ENCODE measurements around the gene DENND4C. TPM values are rescaled to one million over a fixed set of nuclear protein-coding genes. Genes with fewer than 3 reads are reported as not detected.

The DENND4C gene
- polyA plus RNA-seq, 1 of the 3 experiments (the other 2 are of a cell fraction): 7.5 TPM

GRCh38 chr9:19281801-19282200, 51.3 kb downstream of the DENND4C start:
- peaks cover 0 to under 1% of the 10 kb centered on the region in 2 experiments for H3K36me3 ChIP-seq (replicated peaks in 1 of 2; ENCODE audit: control insufficient read depth in 1 of 2, insufficient read depth in 2 of 2, low read length in 1 of 2)
- H3K9me2 ChIP-seq: no peaks in the 10 kb centered on the region
- no peak overlapping the region for H3K4me2 ChIP-seq
- ChIA-PET POLR2A (no interaction called here), CTCF (no interaction called here)
- H3K9me3 ChIP-seq: no peaks in the 10 kb centered on the region
- H3K27me3 ChIP-seq (ENCODE audit: insufficient read depth): no peaks in the 10 kb centered on the region
- H3K4me3 ChIP-seq (ENCODE audit: low read depth in 2 of 2, low read length in 1 of 2): no peak overlapping the region
- H4K20me1 ChIP-seq (ENCODE audit: insufficient read depth): peaks cover 13% of the 10 kb centered on the region; the same call in 1 of the 2 replicates
- H3K9ac ChIP-seq: no peak overlapping the region
- H3F3A ChIP-seq (replicated peaks; ENCODE audit: insufficient read depth): peaks cover 3% of the 10 kb centered on the region
- H2AFZ ChIP-seq (ENCODE audit: low read depth): no peak overlapping the region
- no peaks in the 10 kb centered on the region for H3K4me1 ChIP-seq (ENCODE audit: control insufficient read depth in 1 of 2, insufficient read depth in 2 of 2, low read depth in 1 of 2, low read length in 1 of 2)
- DNase-seq: no peak
- H3K79me2 ChIP-seq (ENCODE audit: insufficient read depth): peaks cover 52% of the 10 kb centered on the region
- no peak overlapping the region for H3K27ac ChIP-seq (ENCODE audit: low read depth in 2 of 2, low read length in 1 of 2)
- TF ChIP-seq RFX5 (IDR thresholded peaks at IDR 0.05; ENCODE audit: low read length) (no peak), CTCF (IDR thresholded peaks at IDR 0.05) (no peak), PBX3 (IDR thresholded peaks at IDR 0.05) (no peak), FOSL2 (IDR thresholded peaks at IDR 0.05; ENCODE audit: borderline replicate concordance, low read depth) (no peak), GATA2 (CRISPR knock-in tag; IDR thresholded peaks at IDR 0.05) (no peak)

- Histone ChIP-seq H3K9ac (no peak overlapping the region), H3K9me3 (no peaks in the 10 kb centered on the region), H3K36me3 (replicated peaks in 1 of 2; ENCODE audit: control insufficient read depth in 1 of 2, insufficient read depth in 2 of 2, low read length in 1 of 2) (peaks cover 0 to under 1% of the 10 kb centered on the region in 2 experiments), H3F3A (replicated peaks; ENCODE audit: insufficient read depth) (peaks cover 3% of the 10 kb centered on the region), H3K4me1 (ENCODE audit: control insufficient read depth in 1 of 2, insufficient read depth in 2 of 2, low read depth in 1 of 2, low read length in 1 of 2) (no peaks in the 10 kb centered on the region), H4K20me1 (ENCODE audit: insufficient read depth) (peaks cover 13% of the 10 kb centered on the region; the same call in 1 of the 2 replicates), H3K4me3 (ENCODE audit: low read depth in 2 of 2, low read length in 1 of 2) (no peak overlapping the region), H3K4me2 (no peak overlapping the region), H3K79me2 (ENCODE audit: insufficient read depth) (peaks cover 46% of the 10 kb centered on the region), H2AFZ (ENCODE audit: low read depth) (no peak overlapping the region), H3K27ac (ENCODE audit: low read depth in 2 of 2, low read length in 1 of 2) (no peak overlapping the region), H3K27me3 (ENCODE audit: insufficient read depth) (no peaks in the 10 kb centered on the region), H3K9me2 (no peaks in the 10 kb centered on the region)
- no peak for DNase-seq
- TF ChIP-seq ELF1 (IDR thresholded peaks at IDR 0.05) (no peak), REST (IDR thresholded peaks at IDR 0.05; ENCODE audit: low read depth, low read length) (no peak), RFX5 (IDR thresholded peaks at IDR 0.05; ENCODE audit: low read length) (no peak), FOXJ3 (CRISPR knock-in tag; IDR thresholded peaks at IDR 0.05) (no peak), USF2 (IDR thresholded peaks at IDR 0.05; ENCODE audit: borderline replicate concordance, low read depth, low read length) (no peak), MEF2A (IDR thresholded peaks at IDR 0.05; ENCODE audit: borderline replicate concordance, low read depth) (no peak), USF1 (IDR thresholded peaks at IDR 0.05; ENCODE audit: borderline replicate concordance, low read depth) (no peak), RAD21 (IDR thresholded peaks at IDR 0.05; ENCODE audit: low read length) (no peak), ZBTB33 (IDR thresholded peaks at IDR 0.05; ENCODE audit: borderline replicate concordance, low read depth) (no peak)
- ChIA-PET POLR2A (no interaction called here), CTCF (no interaction called here)
- WGBS (ENCODE audit: low lambda C conversion rate): 87% methylated on average over 5 of the region's 5 CpGs
Observed at GRCh38 chr9:19283072-19283710, 52.7 kb downstream of the DENND4C start.

Measured in SK-N-SH (cell line).